CD14-positive monocyte (primary cell): Measurements from ENCODE around the gene EXD3. TPM values are rescaled to one million over a fixed set of nuclear protein-coding genes. Genes with fewer than 3 reads are reported as not detected.

Source experiments
- DNase-seq, 3 donors: peaks; one replicate each; pipeline ENCODE4 v3.0.0-alpha.2; 2011 to 2022
- H2AFZ ChIP-seq: 2 replicates; pipeline ENCODE4 v1.6.0; 2012; ENCODE audit warnings: mild to moderate bottlenecking, low read depth, low read length, inconsistent platforms; ENCODE audit not compliant: insufficient read depth, poor library complexity, severe bottlenecking
- H3K27ac ChIP-seq, 2 donors: 1 replicate in 1 of 2; 2 replicates in 1 of 2; pipeline ENCODE4 v1.5.1; 2012 to 2013; ENCODE audit warnings: low read length in 2 of 2, control low read depth in 1 of 2, inconsistent platforms in 1 of 2, low read depth in 1 of 2, mild to moderate bottlenecking in 1 of 2
- H3K27me3 ChIP-seq, 2 donors: one replicate each; pipeline versions ENCODE4 v1.6.0 to v1.6.1; 2011 to 2013; ENCODE audit warnings: low read length in 2 of 2; ENCODE audit not compliant: control insufficient read depth in 2 of 2, insufficient read depth in 2 of 2
- H3K36me3 ChIP-seq, 2 donors: replicated peaks in 1 of 2; 1 replicate in 1 of 2; 2 replicates in 1 of 2; pipeline versions ENCODE4 v1.5.1 to v1.6.1; 2012 to 2013; ENCODE audit warnings: low read length in 2 of 2, control low read depth in 1 of 2, inconsistent platforms in 1 of 2, mild to moderate bottlenecking in 1 of 2; ENCODE audit not compliant: insufficient read depth in 2 of 2, control insufficient read depth in 1 of 2
- H3K4me1 ChIP-seq, 2 donors: 1 replicate in 1 of 2; 2 replicates in 1 of 2; pipeline versions ENCODE4 v1.5.1 to v1.6.1; 2012 to 2013; ENCODE audit warnings: low read length in 2 of 2, control low read depth in 1 of 2, inconsistent platforms in 1 of 2, mild to moderate bottlenecking in 1 of 2, moderate library complexity in 1 of 2; ENCODE audit not compliant: insufficient read depth in 2 of 2, control insufficient read depth in 1 of 2
- H3K4me2 ChIP-seq: replicated peaks from 2 replicates; pipeline ENCODE3; 2012; ENCODE audit warnings: low read length, moderate library complexity, mild to moderate bottlenecking; ENCODE audit not compliant: poor library complexity, severe bottlenecking; ENCODE audit errors: extremely low read depth
- H3K4me3 ChIP-seq, 3 experiments: fragments of 200-600 bp in 1 of 3; sonication (generic) in 1 of 3; replicated peaks in 1 of 3; 1 replicate in 2 of 3; 2 replicates in 1 of 3; pipeline ENCODE4 v1.5.1; 2011 to 2013; ENCODE audit warnings: low read length in 3 of 3, mild to moderate bottlenecking in 3 of 3, control low read depth in 2 of 3, low read depth in 2 of 3, inconsistent platforms in 1 of 3, moderate library complexity in 1 of 3
- H3K79me2 ChIP-seq: 2 replicates; pipeline ENCODE4 v1.6.0; 2012; ENCODE audit warnings: mild to moderate bottlenecking, control low read depth, inconsistent platforms, low read length, moderate library complexity; ENCODE audit not compliant: insufficient read depth
- H3K9ac ChIP-seq: 2 replicates; pipeline ENCODE4 v1.6.0; 2017; ENCODE audit warnings: low read length, mild to moderate bottlenecking; ENCODE audit not compliant: insufficient read depth, poor library complexity, severe bottlenecking
- H3K9me3 ChIP-seq, 2 donors: replicated peaks in 1 of 2; 1 replicate in 1 of 2; 2 replicates in 1 of 2; pipeline versions ENCODE4 v1.5.1 to v1.6.1; 2012 to 2013; ENCODE audit warnings: low read length in 2 of 2, control low read depth in 1 of 2; ENCODE audit not compliant: control insufficient read depth in 1 of 2, insufficient read depth in 1 of 2
- H4K20me1 ChIP-seq: 2 replicates; pipeline ENCODE4 v1.6.0; 2012; ENCODE audit warnings: mild to moderate bottlenecking, low read length, control low read depth, moderate library complexity; ENCODE audit not compliant: insufficient read depth
- H3K27ac Mint-ChIP-seq, 7 donors: one replicate each; pipeline ENCODE4 v1.8.0; 2020; ENCODE audit warnings: mild to moderate bottlenecking in 7 of 7, mixed read lengths in 7 of 7, moderate library complexity in 6 of 7, inconsistent platforms in 2 of 7
- H3K27me3 Mint-ChIP-seq, 3 donors: one replicate each; pipeline ENCODE4 v1.8.0; 2021 to 2022; ENCODE audit warnings: low read depth in 3 of 3, mild to moderate bottlenecking in 3 of 3, mixed read lengths in 3 of 3, moderate library complexity in 3 of 3, inconsistent platforms in 1 of 3
- H3K36me3 Mint-ChIP-seq, 2 donors: one replicate each; pipeline ENCODE4 v1.8.0; 2020; ENCODE audit warnings: mixed read lengths in 2 of 2, inconsistent platforms in 1 of 2, mild to moderate bottlenecking in 1 of 2
- H3K4me1 Mint-ChIP-seq: one replicate; pipeline ENCODE4 v1.8.0; 2020; ENCODE audit warnings: mild to moderate bottlenecking, mixed read lengths
- H3K4me3 Mint-ChIP-seq, 2 donors: one replicate each; pipeline ENCODE4 v1.8.0; 2020; ENCODE audit warnings: mild to moderate bottlenecking in 2 of 2, mixed read lengths in 2 of 2, moderate library complexity in 1 of 2
- H3K9me3 Mint-ChIP-seq, 7 donors: one replicate each; pipeline ENCODE4 v1.8.0; 2020 to 2022; ENCODE audit warnings: mixed read lengths in 7 of 7, mild to moderate bottlenecking in 6 of 7, moderate library complexity in 6 of 7, inconsistent platforms in 2 of 7
- CTCF ChIP-seq: fragments of 200-600 bp; IDR thresholded peaks from one replicate; pipeline ENCODE4 v1.8.0; 2022; ENCODE audit warnings: antibody characterized with exemption, mild to moderate bottlenecking
- WGBS: methylation state at CpG from one replicate; pipeline ENCODE4 v1.1.5; 2013; ENCODE audit warnings: missing lambda C conversion rate; ENCODE audit not compliant: insufficient coverage; 5-methylcytosine and 5-hydroxymethylcytosine counted together
- intact Hi-C, 2 donors: fragments of 100-400 bp; cut with micrococcal nuclease; formaldehyde crosslinking; loops; one replicate each; pipeline versions ENCODE4 v1.15.0 to v1.15.1; 2023
- polyA plus RNA-seq, 3 donors: library from polyadenylated mRNA; depleted of rRNA in 1 of 3; unstranded in 2 of 3; stranded (reverse) in 1 of 3; fragments of 300-500 nt in 2 of 3; fragments of >200 nt in 1 of 3; fragmentation: Illumina TruSeq in 2 of 3; gene quantifications; 1 replicate in 2 of 3; 2 replicates in 1 of 3; pipeline ENCODE4 v1.2.3, GENCODE V29; 2012 to 2021

The EXD3 gene
- polyA plus RNA-seq, 3 donors = 2.0 to 10.8 (median 3.0) TPM

- no peaks in the 10 kb centered on the region for H3K36me3 ChIP-seq
- H4K20me1 ChIP-seq = no peaks in the 10 kb centered on the region
- no peak overlapping the region for H2AFZ ChIP-seq
- Mint-ChIP-seq H3K27ac (no peak overlapping the region), H3K4me1 (no peaks in the 10 kb centered on the region), H3K27me3 (peaks cover 0 to 10% (median 2%) of the 10 kb centered on the region in 3 donors), H3K4me3 (no peak overlapping the region), H3K36me3 (no peaks in the 10 kb centered on the region), H3K9me3 (no peaks in the 10 kb centered on the region)
- TF ChIP-seq CTCF = no peak
- no peak overlapping the region for H3K4me3 ChIP-seq
- no peaks in the 10 kb centered on the region for H3K4me1 ChIP-seq
- no peaks in the 10 kb centered on the region for H3K27me3 ChIP-seq
- intact Hi-C loops = no loop called here
- no peak overlapping the region for H3K4me2 ChIP-seq
- no peaks in the 10 kb centered on the region for H3K9me3 ChIP-seq
- no peak overlapping the region for H3K27ac ChIP-seq
- WGBS = 93% methylated on average over 24 of the region's 27 CpGs
- no peak overlapping the region for H3K9ac ChIP-seq
- no peaks in the 10 kb centered on the region for H3K79me2 ChIP-seq
- no peak for DNase-seq
Measured at GRCh38 chr9:137430723-137431415, 7.9 kb upstream of the EXD3 start.

GRCh38 chr9:137429974-137430722 is 7.2 kb upstream of the EXD3 start:
- H3K9ac ChIP-seq = no peak overlapping the region
- intact Hi-C loops = loop anchor here in 1 of 2 donors (10.0 kb wide), 1 partner anchor 95 kb away; no protein-coding TSS in a partner anchor

More at GRCh38 chr9:137429974-137430722, 7.2 kb upstream of the EXD3 start:
- no peaks in the 10 kb centered on the region for H3K36me3 ChIP-seq
- H3K36me3 Mint-ChIP-seq = no peaks in the 10 kb centered on the region
- no peaks in the 10 kb centered on the region for H3K9me3 Mint-ChIP-seq
- WGBS = 91% methylated on average over 33 of the region's 34 CpGs
- H3K4me3 ChIP-seq = no peak overlapping the region
- TF ChIP-seq CTCF = no peak
- H3K4me1 ChIP-seq = no peaks in the 10 kb centered on the region
- no peaks in the 10 kb centered on the region for H3K27me3 ChIP-seq
- H3K9me3 ChIP-seq = no peaks in the 10 kb centered on the region
- H3K79me2 ChIP-seq = no peaks in the 10 kb centered on the region
- H2AFZ ChIP-seq = no peak overlapping the region
- no peak for DNase-seq
- no peaks in the 10 kb centered on the region for H4K20me1 ChIP-seq
- H3K27me3 Mint-ChIP-seq = peaks cover 0 to 7% (median 2%) of the 10 kb centered on the region in 3 donors
- no peak overlapping the region for H3K4me3 Mint-ChIP-seq
- no peak overlapping the region for H3K27ac Mint-ChIP-seq
- no peak overlapping the region for H3K4me2 ChIP-seq
- no peaks in the 10 kb centered on the region for H3K4me1 Mint-ChIP-seq
- H3K27ac ChIP-seq = no peak overlapping the region
